Mesothelial cell of epicardium (in vitro differentiated cells): ENCODE measurements around the gene NFKBIL1. TPM values are rescaled to one million over a fixed set of nuclear protein-coding genes. Genes with fewer than 3 reads are reported as not detected.

Experiments used
- DNase-seq, 2 experiments: peaks; one replicate each; pipeline ENCODE4 v3.0.0; 2021; ENCODE audit warnings: low spot score in 2 of 2; ENCODE audit not compliant: unreplicated experiment in 2 of 2
- H3K27ac Mint-ChIP-seq: 2 replicates; pipeline ENCODE4 v1.8.0; 2021; ENCODE audit warnings: mixed read lengths
- H3K27me3 Mint-ChIP-seq: 2 replicates; pipeline ENCODE4 v1.8.0; 2021; ENCODE audit warnings: low read depth, mixed read lengths
- H3K36me3 Mint-ChIP-seq: 2 replicates; pipeline ENCODE4 v1.8.0; 2021; ENCODE audit warnings: mixed read lengths
- H3K4me1 Mint-ChIP-seq: 2 replicates; pipeline ENCODE4 v1.8.0; 2021; ENCODE audit warnings: mixed read lengths
- H3K4me3 Mint-ChIP-seq: 2 replicates; pipeline ENCODE4 v1.8.0; 2021; ENCODE audit warnings: mild to moderate bottlenecking, moderate library complexity, mixed read lengths
- H3K9me3 Mint-ChIP-seq: 2 replicates; pipeline ENCODE4 v1.8.0; 2021; ENCODE audit warnings: mixed read lengths
- total RNA-seq: library from RNA; stranded (reverse); gene quantifications from 3 replicates; pipeline ENCODE4 v1.2.1, GENCODE V29; 2021
- TF ChIP-seq, protein P1 (sequence below): fragments of 200-600 bp; sonication (generic); IDR thresholded peaks from one replicate; pipeline ENCODE4 v1.5.0; 2021; ENCODE audit warnings: antibody characterized with exemption; ENCODE audit not compliant: unreplicated experiment

Gene NFKBIL1
- total RNA-seq, 1 donor from 2014 or later = 27.7 TPM

DNA sequence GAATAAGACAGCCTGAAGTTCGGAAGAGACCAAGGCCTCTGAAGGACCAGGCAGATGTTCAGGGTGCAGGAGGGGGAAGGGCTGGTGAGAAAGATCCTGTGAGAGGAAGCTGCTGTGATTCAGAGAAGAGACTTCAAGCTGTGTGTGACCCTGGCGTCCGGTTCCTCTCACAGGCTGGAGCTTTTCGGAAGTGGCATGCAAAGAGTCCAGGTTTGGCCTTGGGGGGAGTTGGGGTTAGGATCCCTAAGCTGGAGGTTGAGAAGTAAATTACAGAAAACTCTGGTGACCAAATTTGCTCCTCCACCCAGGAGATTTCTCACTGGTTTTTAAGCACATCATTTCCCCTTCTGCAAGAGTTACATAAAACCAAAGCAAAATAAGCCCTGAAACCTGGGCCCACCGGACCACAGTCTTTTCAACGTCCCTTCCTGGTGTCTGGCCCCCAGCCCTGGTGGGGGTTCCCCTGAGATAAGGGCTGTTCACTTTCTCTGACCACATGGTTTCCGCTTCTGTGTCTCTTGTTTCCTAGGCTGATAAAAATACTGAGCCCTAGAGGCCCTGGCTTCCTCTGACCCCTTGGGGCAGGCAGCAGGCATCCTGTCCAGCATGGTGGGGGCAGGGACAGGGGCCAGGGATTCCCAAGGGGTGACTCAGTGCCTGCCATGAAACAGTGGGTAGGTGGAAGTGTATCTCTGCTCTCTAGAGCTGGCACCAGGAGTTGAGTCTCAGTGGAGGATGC, 12.7 kb downstream of the NFKBIL1 start:
- Mint-ChIP-seq H3K27ac (peak overlapping the region; percentile 27), H3K9me3 (no peaks in the 10 kb centered on the region), H3K4me1 (no peaks in the 10 kb centered on the region), H3K27me3 (no peaks in the 10 kb centered on the region), H3K36me3 (peaks cover 6% of the 10 kb centered on the region), H3K4me3 (no peak overlapping the region)
- TF ChIP-seq, protein P1, sequence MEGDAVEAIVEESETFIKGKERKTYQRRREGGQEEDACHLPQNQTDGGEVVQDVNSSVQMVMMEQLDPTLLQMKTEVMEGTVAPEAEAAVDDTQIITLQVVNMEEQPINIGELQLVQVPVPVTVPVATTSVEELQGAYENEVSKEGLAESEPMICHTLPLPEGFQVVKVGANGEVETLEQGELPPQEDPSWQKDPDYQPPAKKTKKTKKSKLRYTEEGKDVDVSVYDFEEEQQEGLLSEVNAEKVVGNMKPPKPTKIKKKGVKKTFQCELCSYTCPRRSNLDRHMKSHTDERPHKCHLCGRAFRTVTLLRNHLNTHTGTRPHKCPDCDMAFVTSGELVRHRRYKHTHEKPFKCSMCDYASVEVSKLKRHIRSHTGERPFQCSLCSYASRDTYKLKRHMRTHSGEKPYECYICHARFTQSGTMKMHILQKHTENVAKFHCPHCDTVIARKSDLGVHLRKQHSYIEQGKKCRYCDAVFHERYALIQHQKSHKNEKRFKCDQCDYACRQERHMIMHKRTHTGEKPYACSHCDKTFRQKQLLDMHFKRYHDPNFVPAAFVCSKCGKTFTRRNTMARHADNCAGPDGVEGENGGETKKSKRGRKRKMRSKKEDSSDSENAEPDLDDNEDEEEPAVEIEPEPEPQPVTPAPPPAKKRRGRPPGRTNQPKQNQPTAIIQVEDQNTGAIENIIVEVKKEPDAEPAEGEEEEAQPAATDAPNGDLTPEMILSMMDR = no peak
- DNase-seq = no peak

DNA sequence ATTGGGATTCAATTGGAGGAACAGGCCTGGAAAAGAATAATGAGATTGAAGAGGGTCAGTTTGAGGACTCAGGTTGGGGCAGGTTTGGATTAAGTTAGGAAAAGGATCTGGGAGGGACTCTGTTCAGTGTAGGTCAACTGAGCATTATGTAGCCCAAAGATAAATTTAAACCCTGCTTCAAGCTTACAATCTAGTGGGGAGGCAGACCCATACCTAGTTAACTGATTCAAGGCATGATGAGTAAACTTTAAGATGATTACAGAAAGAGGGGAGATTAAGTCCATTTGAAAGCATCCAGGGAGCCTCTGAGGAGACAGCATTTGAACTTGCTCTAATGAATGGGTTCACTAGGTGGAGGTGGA, 13.3 kb downstream of the NFKBIL1 start:
- Mint-ChIP-seq H3K4me1 (no peaks in the 10 kb centered on the region), H3K27ac (peak overlapping the region; percentile 27), H3K9me3 (no peaks in the 10 kb centered on the region), H3K36me3 (peaks cover 6% of the 10 kb centered on the region), H3K27me3 (no peaks in the 10 kb centered on the region), H3K4me3 (no peak overlapping the region)
- DNase-seq = no peak
- TF ChIP-seq, protein P1 = no peak

DNA sequence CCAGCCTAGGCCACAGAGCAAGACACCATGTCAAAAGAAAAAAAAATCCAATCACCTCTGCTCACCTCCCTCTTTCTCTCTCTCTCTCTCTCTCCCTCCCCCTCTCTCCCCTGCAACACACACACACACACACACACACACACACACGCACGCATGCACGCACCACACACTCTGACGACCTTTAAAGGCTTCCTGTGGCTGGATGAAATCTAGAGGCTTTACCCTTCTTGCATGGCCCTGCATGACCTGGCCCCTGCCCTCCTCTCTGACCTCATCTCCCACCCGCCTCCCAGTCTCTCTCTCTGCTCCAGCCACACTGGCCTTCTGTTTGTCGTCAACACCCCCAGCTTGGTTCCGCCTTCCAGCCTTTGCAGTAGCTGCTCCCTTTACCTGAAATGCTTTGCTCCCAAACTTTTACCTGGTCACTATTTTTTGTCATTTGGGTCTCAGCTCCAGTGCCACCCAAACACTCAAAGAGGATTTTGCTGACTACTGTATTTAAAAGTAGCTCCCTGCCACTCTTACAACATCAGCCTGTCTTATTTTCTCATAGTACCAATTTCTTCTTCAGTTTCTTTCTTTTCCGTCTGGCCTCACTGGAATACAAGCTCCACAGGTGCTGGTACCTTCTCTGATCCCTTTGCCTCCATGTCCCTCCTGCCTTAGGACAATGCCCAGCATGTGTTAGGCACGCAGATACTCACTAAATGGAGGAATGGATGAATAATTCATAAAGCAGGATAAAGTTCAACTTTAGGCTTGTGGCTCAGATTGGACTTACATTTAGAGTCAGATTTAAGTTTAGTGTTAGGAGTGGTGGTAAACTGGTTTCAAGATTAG, 20.3 kb downstream of the NFKBIL1 start:
- H3K36me3 Mint-ChIP-seq = no peaks in the 10 kb centered on the region
- no peaks in the 10 kb centered on the region for H3K9me3 Mint-ChIP-seq
- no peak overlapping the region for H3K27ac Mint-ChIP-seq
- no peak overlapping the region for H3K4me3 Mint-ChIP-seq
- TF ChIP-seq, protein P1 = no peak
- H3K4me1 Mint-ChIP-seq = no peaks in the 10 kb centered on the region
- peaks cover 7% of the 10 kb centered on the region for H3K27me3 Mint-ChIP-seq
- DNase-seq = no peak

DNA sequence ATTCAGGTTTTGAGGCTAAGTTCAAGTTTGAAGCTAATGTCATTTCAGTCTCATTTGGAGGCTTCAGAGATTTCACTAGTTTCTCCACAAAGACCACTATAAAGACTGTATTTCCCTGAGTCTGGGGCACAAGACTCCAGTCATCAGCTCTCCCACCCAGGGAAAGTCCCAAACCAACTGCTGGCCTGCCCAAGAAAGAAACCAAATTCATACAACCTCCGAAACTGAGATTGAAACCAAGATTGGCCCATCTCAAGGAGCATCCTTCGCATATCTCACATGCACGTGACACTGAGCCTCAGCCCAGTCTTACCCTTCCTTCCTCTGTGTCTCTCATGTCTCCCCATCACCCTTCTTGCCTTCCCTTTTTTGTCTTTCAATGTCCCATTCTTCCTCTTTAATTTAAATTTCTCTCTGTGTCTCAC, 21.1 kb downstream of the NFKBIL1 start:
- no peak for DNase-seq
- Mint-ChIP-seq H3K4me1 (no peaks in the 10 kb centered on the region), H3K9me3 (no peaks in the 10 kb centered on the region), H3K27ac (no peak overlapping the region), H3K4me3 (no peak overlapping the region), H3K27me3 (peaks cover 7% of the 10 kb centered on the region), H3K36me3 (no peaks in the 10 kb centered on the region)
- TF ChIP-seq, protein P1 = no peak

DNA sequence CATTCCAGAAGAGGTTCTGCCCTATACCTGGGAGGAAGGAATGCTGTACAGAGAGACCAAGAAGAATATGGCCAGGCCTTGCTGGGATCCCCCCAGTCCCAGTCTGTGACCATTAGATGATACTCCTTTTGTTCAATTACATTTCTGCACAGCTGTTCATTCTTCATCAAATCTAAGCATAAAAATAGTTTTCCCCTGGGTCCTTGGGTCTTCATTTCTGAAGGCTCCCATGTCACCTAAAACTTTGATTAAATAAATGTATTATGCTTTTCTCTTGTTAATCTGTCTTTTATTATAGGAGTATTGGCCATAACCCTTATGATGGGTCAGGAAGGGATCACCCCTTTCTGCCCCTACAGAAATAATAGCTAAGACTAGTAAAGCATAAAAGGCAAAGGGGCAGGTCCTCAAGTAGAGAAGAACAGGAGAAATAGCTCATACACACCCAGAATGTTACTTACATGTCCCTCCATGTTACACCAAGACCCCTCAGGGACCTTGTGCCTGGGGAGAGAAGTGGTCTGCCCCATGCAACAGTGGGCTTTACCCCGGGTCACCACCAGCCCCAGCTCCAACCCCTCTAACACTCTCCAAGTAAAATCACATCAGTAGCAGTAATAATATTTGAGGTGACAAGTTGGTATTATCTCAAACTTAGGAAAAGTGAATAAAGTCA, 22.6 kb downstream of the NFKBIL1 start:
- TF ChIP-seq, protein P1 = no peak
- H3K27me3 Mint-ChIP-seq = peaks cover 7% of the 10 kb centered on the region
- no peak overlapping the region for H3K4me3 Mint-ChIP-seq
- H3K27ac Mint-ChIP-seq = no peak overlapping the region
- no peaks in the 10 kb centered on the region for H3K9me3 Mint-ChIP-seq
- no peaks in the 10 kb centered on the region for H3K36me3 Mint-ChIP-seq
- no peaks in the 10 kb centered on the region for H3K4me1 Mint-ChIP-seq
- no peak for DNase-seq
